HepG2 (cell line): Measurements from ENCODE around the gene MYLK3. TPM values are rescaled to one million over a fixed set of nuclear protein-coding genes. Genes with fewer than 3 reads are reported as not detected.
A peak's percentile ranks its signal among the peaks of the same experiment; 100 is the strongest.

Experiments
- AHDC1 ChIP-seq: sonication (generic); formaldehyde crosslinking; IDR thresholded peaks from 2 replicates; pipeline ENCODE4 v1.5.1; 2020; ENCODE audit warnings: mild to moderate bottlenecking, missing genetic modification reagents, borderline replicate concordance
- ELF3 ChIP-seq: IDR thresholded peaks from 2 replicates; pipeline ENCODE4 v1.6.1; 2016; ENCODE audit warnings: missing genetic modification reagents, missing compliant biosample characterization
- NR2F1 ChIP-seq, 2 experiments: fragments of 450-650 bp in 1 of 2; formaldehyde crosslinking in 1 of 2; IDR thresholded peaks; 2 replicates each; pipeline versions ENCODE4 v1.5.0 to v1.6.1; 2016 to 2020; ENCODE audit warnings: mild to moderate bottlenecking in 1 of 2, missing compliant biosample characterization in 1 of 2, missing genetic modification reagents in 1 of 2, moderate library complexity in 1 of 2
- SIN3A ChIP-seq: IDR thresholded peaks from 2 replicates; pipeline ENCODE4 v1.6.1; 2011; ENCODE audit warnings: low read depth, mild to moderate bottlenecking, control low read depth, low read length, borderline replicate concordance
- SKIL ChIP-seq: sonication (generic); formaldehyde crosslinking; IDR thresholded peaks from 2 replicates; pipeline ENCODE4 v1.8.0; 2022; ENCODE audit warnings: missing genetic modification reagents, mild to moderate bottlenecking, moderate library complexity, borderline replicate concordance
- ZNF280B ChIP-seq: sonication (generic); formaldehyde crosslinking; IDR thresholded peaks from 2 replicates; pipeline ENCODE4 v1.5.0; 2020; ENCODE audit warnings: missing genetic modification reagents, mild to moderate bottlenecking, borderline replicate concordance
- ZNF75D ChIP-seq: sonication (generic); formaldehyde crosslinking; IDR thresholded peaks from 2 replicates; pipeline ENCODE4 v1.8.1; 2023; ENCODE audit warnings: missing genetic modification reagents, mild to moderate bottlenecking, borderline replicate concordance
- ZNF768 ChIP-seq: sonication (generic); formaldehyde crosslinking; IDR thresholded peaks from 2 replicates; pipeline ENCODE4 v1.4.0; 2020; ENCODE audit warnings: missing genetic modification reagents
- ZNF800 ChIP-seq: sonication (generic); formaldehyde crosslinking; IDR thresholded peaks from 2 replicates; pipeline ENCODE4 v1.4.0; 2020; ENCODE audit warnings: missing genetic modification reagents
- ZNF841 ChIP-seq: sonication (generic); formaldehyde crosslinking; IDR thresholded peaks from 2 replicates; pipeline ENCODE4 v1.8.1; 2023; ENCODE audit warnings: missing genetic modification reagents, borderline replicate concordance
- ZSCAN31 ChIP-seq: sonication (generic); formaldehyde crosslinking; IDR thresholded peaks from 2 replicates; pipeline ENCODE4 v1.5.0; 2020; ENCODE audit warnings: low read depth, mild to moderate bottlenecking, missing genetic modification reagents
- ZXDC ChIP-seq: sonication (generic); formaldehyde crosslinking; IDR thresholded peaks from 2 replicates; pipeline ENCODE4 v1.5.0; 2020; ENCODE audit warnings: mild to moderate bottlenecking, missing genetic modification reagents
- polyA plus RNA-seq, 8 experiments: library from polyadenylated mRNA; depleted of rRNA in 3 of 8; stranded (reverse) in 7 of 8; unstranded in 1 of 8; fragments of >200 nt; fragmentation: Illumina TruSeq in 4 of 8; extraction: Trizol in 4 of 8; gene quantifications; 2 replicates each; pipeline versions ENCODE4 v1.2.1 to v1.2.3, GENCODE V29; 2011 to 2016; ENCODE audit warnings: low read depth in 4 of 8, missing spikeins in 1 of 8, mixed read lengths in 1 of 8; ENCODE audit not compliant: insufficient read depth in 1 of 8
- total RNA-seq, 5 experiments: library from RNA; depleted of rRNA; stranded (reverse); fragments of >200 nt; fragmentation: Illumina TruSeq; extraction: Trizol; gene quantifications; 2 replicates each; pipeline ENCODE4 v1.2.3, GENCODE V29; 2016; ENCODE audit warnings: low read depth in 1 of 5

MYLK3 gene
- total and polyA plus RNA-seq, 2 of the 13 experiments (the other 11 are each of a cell fraction or from before 2014, with no cell fraction given): 0.04 to 0.18 TPM

- TF ChIP-seq ZSCAN31 (CRISPR knock-in tag): no peak; the same call in 1 of the 2 replicates
- no peak for TF ChIP-seq AHDC1
- TF ChIP-seq ZNF75D (CRISPR knock-in tag): no peak
- TF ChIP-seq ZXDC (CRISPR knock-in tag): peak; percentile 71
- TF ChIP-seq ZNF280B (CRISPR knock-in tag): 0 out of 2 replicates have a peak, but pooled peaks have one; percentile 42
- no peak for TF ChIP-seq NR2F1 (CRISPR knock-in tag; IDR thresholded peaks at IDR 0.05)
- TF ChIP-seq ZNF841: no peak
- no peak; the same call in 1 of the 2 replicates for TF ChIP-seq ZNF800 (CRISPR knock-in tag)
- TF ChIP-seq SKIL: no peak
- TF ChIP-seq SIN3A: peak; percentile 92
- TF ChIP-seq ZNF768 (CRISPR knock-in tag): peak; percentile 58; the same call in 1 of the 2 replicates
- TF ChIP-seq ELF3 (CRISPR knock-in tag): peak; percentile 25
Observed at GRCh38 chr16:46688654-46689364, 59.3 kb downstream of the MYLK3 start, which contains the start of gene VPS35 (continued).
